Colonic mucosa (tissue), 4 donors: ENCODE data around the gene ANKAR. TPM values are rescaled to one million over a fixed set of nuclear protein-coding genes. Genes with fewer than 3 reads are reported as not detected.
A peak's percentile ranks its signal among the peaks of the same experiment; 100 is the strongest.
"Not testable (repeated sequence)": the region's sequence is repeated elsewhere in the genome, so short reads cannot be mapped to it uniquely, and the experiment has no call there.

Experiments used
- DNase-seq: peaks from one replicate; pipeline ENCODE4 v3.0.0-alpha.2; 2020
- H3K27ac ChIP-seq: fragments of 200-600 bp; one replicate; pipeline ENCODE4 v1.8.0; 2021
- H3K27me3 ChIP-seq: fragments of 200-600 bp; one replicate; pipeline ENCODE4 v1.8.0; 2021
- H3K36me3 ChIP-seq: fragments of 200-600 bp; one replicate; pipeline ENCODE4 v1.8.0; 2021
- H3K4me1 ChIP-seq: fragments of 200-600 bp; one replicate; pipeline ENCODE4 v1.8.0; 2021; ENCODE audit warnings: mild to moderate bottlenecking
- H3K4me3 ChIP-seq: fragments of 200-600 bp; one replicate; pipeline ENCODE4 v1.8.0; 2021
- H3K9ac ChIP-seq, 2 donors: one replicate each; pipeline ENCODE4 v1.7.0; 2013; ENCODE audit warnings: control low read depth in 2 of 2, low read depth in 2 of 2, low read length in 2 of 2
- H3K9me3 ChIP-seq: fragments of 200-600 bp; one replicate; pipeline ENCODE4 v1.8.0; 2021
- CTCF ChIP-seq: fragments of 200-600 bp; IDR thresholded peaks from one replicate; pipeline ENCODE4 v1.8.0; 2022; ENCODE audit warnings: antibody characterized with exemption, mild to moderate bottlenecking
- intact Hi-C: fragments of 100-400 bp; cut with DNase I; formaldehyde crosslinking; loops from one replicate; pipeline ENCODE4 v1.14.1; 2022
- total RNA-seq, 2 donors: library from RNA; stranded (reverse); fragmentation: NEBNext Ultra II Directional in 1 of 2; extraction: Animal tissue kit (Norgen Biotek cat#: 25700) in 1 of 2; gene quantifications; one replicate each; pipeline ENCODE4 v1.2.1, GENCODE V29; 2021
- donor health status: healthy.
- donor health status: DM: no; HTN: no; CAD: no.
- donor health status: DM: no; HTN: no; CAD: no.

ANKAR gene
- total RNA-seq, 2 donors from 2014 or later, result 6.0 to 6.7 TPM

GRCh38 chr2:189698020-189698887 lies 23.8 kb downstream of the ANKAR start:
- Histone ChIP-seq H3K4me3 (no peak overlapping the region), H3K27ac (no peak overlapping the region), H3K9ac (no peak overlapping the region), H3K4me1 (no peaks in the 10 kb centered on the region), H3K27me3 (no peaks in the 10 kb centered on the region), H3K36me3 (no peaks in the 10 kb centered on the region), H3K9me3 (no peaks in the 10 kb centered on the region)
- peak; percentile 49 for TF ChIP-seq CTCF
- DNase-seq, result peak; percentile 53
- intact Hi-C loops, result loop anchor here (5.0 kb wide), 1 partner anchor 36 kb away; the partner anchor contains the start of gene ASNSD1

DNA sequence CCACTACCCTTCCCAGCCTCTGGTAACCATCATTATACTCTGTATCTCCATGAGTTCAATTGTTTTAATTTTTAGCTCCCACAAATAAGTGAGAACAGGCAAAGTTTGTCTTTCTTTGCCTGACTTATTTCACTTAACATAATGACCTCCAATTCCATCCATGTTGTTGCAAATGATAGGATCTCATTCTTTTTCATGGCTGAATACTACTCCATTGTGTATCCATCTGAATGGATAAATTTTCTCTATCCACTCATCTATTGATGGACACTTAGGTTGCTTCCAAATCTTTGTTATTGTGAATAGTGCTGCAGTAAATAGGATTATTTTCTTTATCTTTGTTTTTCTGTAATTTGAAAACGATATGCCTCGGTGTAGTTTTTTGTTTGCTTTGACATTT lies 26.2 kb downstream of the ANKAR start:
- no peak for DNase-seq
- intact Hi-C loops, result no loop called here
- no peak overlapping the region for H3K4me3 ChIP-seq
- TF ChIP-seq CTCF, result no peak
- no peak overlapping the region for H3K9ac ChIP-seq
- H3K36me3 ChIP-seq, result no peaks in the 10 kb centered on the region
- no peaks in the 10 kb centered on the region for H3K27me3 ChIP-seq
- H3K27ac ChIP-seq, result no peak overlapping the region
- no peaks in the 10 kb centered on the region for H3K4me1 ChIP-seq
- H3K9me3 ChIP-seq, result no peaks in the 10 kb centered on the region

DNA sequence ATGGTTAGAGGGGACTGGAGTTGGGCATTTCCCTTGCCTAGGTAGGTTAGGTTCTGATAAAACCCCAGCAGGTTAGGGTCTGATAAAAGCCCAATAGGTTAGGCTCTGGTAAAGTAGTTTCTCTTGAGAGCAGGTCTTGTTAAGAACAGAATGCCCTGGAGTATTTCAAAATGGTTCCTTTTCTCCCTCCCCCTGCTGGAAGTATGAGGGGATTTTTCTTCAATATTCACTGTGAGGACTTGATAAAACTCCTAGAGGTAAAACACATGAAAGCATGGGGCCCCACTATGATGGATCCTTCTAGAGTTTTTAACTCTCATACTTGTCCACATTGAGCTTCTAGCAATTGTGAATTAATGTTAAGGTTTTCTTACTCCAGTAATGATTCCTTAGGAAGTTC lies 27.6 kb downstream of the ANKAR start:
- intact Hi-C loops, result no loop called here
- H3K4me1 ChIP-seq, result no peaks in the 10 kb centered on the region
- no peaks in the 10 kb centered on the region for H3K9me3 ChIP-seq
- no peak for DNase-seq
- TF ChIP-seq CTCF, result no peak
- H3K9ac ChIP-seq, result no peak overlapping the region
- no peaks in the 10 kb centered on the region for H3K27me3 ChIP-seq
- H3K27ac ChIP-seq, result no peak overlapping the region
- no peak overlapping the region for H3K4me3 ChIP-seq
- no peaks in the 10 kb centered on the region for H3K36me3 ChIP-seq

DNA sequence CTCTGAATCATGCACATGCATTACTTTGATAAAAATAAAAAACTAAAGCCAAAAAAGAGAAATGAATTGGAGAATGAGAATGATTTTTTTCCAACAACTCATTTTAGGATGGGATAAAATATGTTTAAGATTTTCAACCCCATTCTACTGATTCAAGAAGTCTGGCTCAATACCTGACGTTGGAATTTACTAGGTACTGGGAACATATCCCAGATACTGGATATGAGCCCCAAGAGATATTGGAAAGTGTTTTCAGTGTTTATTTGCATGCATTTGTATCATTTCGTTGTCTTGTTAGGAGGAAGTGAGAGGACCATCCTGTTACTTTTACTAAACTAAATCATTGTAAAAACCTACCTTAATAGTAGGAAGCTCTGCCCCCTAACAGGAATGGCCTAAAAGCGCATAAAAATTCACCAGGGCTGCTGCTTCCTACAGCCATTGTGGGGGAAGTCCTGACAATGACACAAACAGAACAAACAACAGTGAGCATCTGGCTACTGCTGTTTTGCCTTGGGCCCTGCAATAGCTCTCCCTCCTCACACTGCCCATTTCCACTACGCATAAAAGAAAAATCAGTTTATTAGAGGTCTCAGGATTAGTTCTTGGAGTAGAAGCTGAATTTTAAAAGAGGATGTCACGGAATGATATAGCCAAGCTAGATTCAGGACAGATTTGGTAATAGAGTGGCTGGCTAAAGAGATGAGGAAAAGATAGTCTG lies 35.2 kb downstream of the ANKAR start:
- DNase-seq, result no peak
- Histone ChIP-seq H3K27ac (no peak overlapping the region), H3K27me3 (no peaks in the 10 kb centered on the region), H3K9ac (no peak overlapping the region), H3K36me3 (no peaks in the 10 kb centered on the region), H3K9me3 (no peaks in the 10 kb centered on the region), H3K4me1 (no peaks in the 10 kb centered on the region), H3K4me3 (no peak overlapping the region)
- TF ChIP-seq CTCF, result no peak
- intact Hi-C loops, result no loop called here

DNA sequence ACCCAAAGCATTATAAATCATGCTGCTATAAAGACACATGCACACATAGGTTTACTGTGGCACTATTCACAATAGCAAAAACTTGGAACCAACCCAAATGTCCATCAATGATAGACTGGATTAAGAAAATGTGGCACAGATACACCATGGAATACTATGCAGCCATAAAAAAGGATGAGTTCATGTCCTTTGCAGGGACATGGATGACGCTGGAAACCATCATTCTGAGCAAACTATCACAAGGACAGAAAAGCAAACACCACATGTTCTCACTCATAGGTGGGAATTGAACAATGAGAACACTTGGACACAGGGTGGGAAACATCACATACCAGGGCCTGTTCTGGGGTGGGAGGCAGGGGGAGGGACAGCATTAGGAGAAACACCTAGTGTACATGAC lies 43.1 kb downstream of the ANKAR start:
- H3K9me3 ChIP-seq, DNase-seq, H3K4me1 ChIP-seq, H3K4me3 ChIP-seq, intact Hi-C loops, H3K36me3 ChIP-seq, H3K9ac ChIP-seq, H3K27me3 ChIP-seq, H3K27ac ChIP-seq: not testable (repeated sequence)

GRCh38 chr2:189719571-189719970 lies 45.1 kb downstream of the ANKAR start:
- Histone ChIP-seq H3K4me1 (no peaks in the 10 kb centered on the region), H3K9ac (no peak overlapping the region), H3K27me3 (no peaks in the 10 kb centered on the region), H3K27ac (no peak overlapping the region), H3K9me3 (no peaks in the 10 kb centered on the region), H3K36me3 (no peaks in the 10 kb centered on the region), H3K4me3 (no peak overlapping the region)
- no peak for DNase-seq
- TF ChIP-seq CTCF, result no peak
- intact Hi-C loops, result no loop called here
